HepG2 (cell line): ENCODE data around the gene CDC42EP4. TPM values are rescaled to one million over a fixed set of nuclear protein-coding genes. Genes with fewer than 3 reads are reported as not detected.
A peak's percentile ranks its signal among the peaks of the same experiment; 100 is the strongest.

ENCODE experiments used
- ATAC-seq: fragments of 200-7000 bp; cut with Tn5 transposase; 3 replicates; pipeline ENCODE4 v1.9.1; 2020; ENCODE audit warnings: mild to moderate bottlenecking, moderate library complexity
- BruUV-seq: library from RNA; stranded (reverse); fragments of 400-500 nt; replicated peaks from 2 replicates; lab custom pipeline; 2021; lab: Mats Ljungman, UMichigan
- CTCF ChIA-PET: fragments of 300-600 bp; formaldehyde crosslinking; extraction: SDS; loops from one replicate; lab custom pipeline; 2021; ENCODE audit warnings: low total read pairs, inconsistent platforms, low intra/inter-chr PET ratio; lab: Yijun Ruan, JAX
- POLR2A ChIA-PET: fragments of 350-600 bp; sonication (Branson Sonifier 250); formaldehyde crosslinking; loops from one replicate; lab custom pipeline; 2020; ENCODE audit warnings: antibody characterized with exemption, inconsistent platforms; lab: Yijun Ruan, JAX
- DNase-seq: peaks from one replicate; pipeline ENCODE4 v3.0.0-alpha.2; 2015; ENCODE audit warnings: low spot score
- FAIRE-seq: peaks from 3 replicates; lab custom pipeline; 2011; peaks lifted over from hg19 to GRCh38; lab: Jason Lieb, UNC
- H2AFZ ChIP-seq: one replicate; pipeline ENCODE4 v1.6.1; 2011; ENCODE audit warnings: low read length, inconsistent platforms
- H3K27ac ChIP-seq: fragments of 300-600 bp; 3 replicates; pipeline ENCODE4 v1.8.0; 2011; ENCODE audit warnings: mixed run types, mild to moderate bottlenecking, mixed read lengths, low read length, inconsistent platforms; ENCODE audit not compliant: insufficient read depth; ENCODE audit errors: extremely low read length
- H3K27me3 ChIP-seq, 2 experiments: fragments of 200-600 bp in 1 of 2; 2 replicates in 1 of 2; 3 replicates in 1 of 2; pipeline versions ENCODE4 v1.6.0 to v1.8.0; 2011; ENCODE audit warnings: low read length in 2 of 2, mild to moderate bottlenecking in 2 of 2, moderate library complexity in 2 of 2, inconsistent platforms in 1 of 2; ENCODE audit not compliant: insufficient read depth in 2 of 2, control insufficient read depth in 1 of 2
- H3K36me3 ChIP-seq, 2 experiments: fragments of 200-600 bp in 1 of 2; replicated peaks in 1 of 2; 2 replicates in 1 of 2; 3 replicates in 1 of 2; pipeline versions ENCODE4 v1.5.1 to v1.8.0; 2011; ENCODE audit warnings: low read length in 2 of 2, inconsistent platforms in 1 of 2; ENCODE audit not compliant: insufficient read depth in 2 of 2, control insufficient read depth in 1 of 2
- H3K4me1 ChIP-seq: 2 replicates; pipeline ENCODE4 v1.5.1; 2012; ENCODE audit warnings: low read length, inconsistent platforms; ENCODE audit not compliant: insufficient read depth
- H3K4me2 ChIP-seq: 2 replicates; pipeline ENCODE4 v1.6.0; 2011; ENCODE audit warnings: low read depth, low read length, inconsistent platforms
- H3K4me3 ChIP-seq, 3 experiments: fragments of 200-600 bp in 1 of 3; sonication (generic), shearing (Covaris generic) in 1 of 3; replicated peaks in 1 of 3; 2 replicates each; pipeline ENCODE4 v1.5.1; 2011 to 2016; ENCODE audit warnings: low read length in 3 of 3, inconsistent platforms in 2 of 3, low read depth in 2 of 3, mild to moderate bottlenecking in 2 of 3, control low read depth in 1 of 3, mixed read lengths in 1 of 3; ENCODE audit not compliant: insufficient read depth in 1 of 3
- H3K79me2 ChIP-seq: one replicate; pipeline ENCODE4 v1.6.1; 2011; ENCODE audit warnings: low read length, inconsistent platforms; ENCODE audit not compliant: insufficient read depth
- H3K9ac ChIP-seq: 2 replicates; pipeline ENCODE4 v1.6.0; 2011; ENCODE audit warnings: mild to moderate bottlenecking, low read depth, low read length, inconsistent platforms; ENCODE audit not compliant: insufficient read depth
- H3K9me3 ChIP-seq: 2 replicates; pipeline ENCODE4 v1.5.1; 2012; ENCODE audit warnings: mild to moderate bottlenecking, low read length
- H4K20me1 ChIP-seq: 2 replicates; pipeline ENCODE4 v1.6.0; 2011; ENCODE audit warnings: inconsistent platforms, mild to moderate bottlenecking, low read length, moderate library complexity; ENCODE audit not compliant: insufficient read depth
- MLX ChIP-seq: IDR thresholded peaks from 2 replicates; pipeline ENCODE4 v1.6.1; 2016
- NFE2L1 ChIP-seq: sonication (generic); formaldehyde crosslinking; IDR thresholded peaks from 2 replicates; pipeline ENCODE4 v1.4.0; 2020; ENCODE audit warnings: missing genetic modification reagents, mild to moderate bottlenecking, borderline replicate concordance
- PCBP2 ChIP-seq: fragments of 200-400 bp; formaldehyde crosslinking; optimal IDR thresholded peaks from 2 replicates; pipeline ENCODE3; 2018; ENCODE audit warnings: low read length, low read depth; ENCODE audit not compliant: poor library complexity, severe bottlenecking
- RBM22 ChIP-seq: fragments of 200-400 bp; formaldehyde crosslinking; optimal IDR thresholded peaks from 2 replicates; pipeline ENCODE3; 2017; ENCODE audit warnings: mild to moderate bottlenecking, low read length, moderate library complexity
- RERE ChIP-seq: IDR thresholded peaks from 2 replicates; pipeline ENCODE4 v1.6.1; 2016; ENCODE audit warnings: low read depth, missing genetic modification reagents, missing compliant biosample characterization
- RFX1 ChIP-seq: fragments of 450-650 bp; IDR thresholded peaks from 2 replicates; pipeline ENCODE4 v1.6.1; 2017
- ZBTB10 ChIP-seq: sonication (generic); formaldehyde crosslinking; IDR thresholded peaks from 2 replicates; pipeline ENCODE4 v1.4.0; 2020; ENCODE audit warnings: missing genetic modification reagents, borderline replicate concordance
- ZNF891 ChIP-seq: sonication (generic); formaldehyde crosslinking; IDR thresholded peaks from 2 replicates; pipeline ENCODE4 v1.5.0; 2020; ENCODE audit warnings: mild to moderate bottlenecking, missing genetic modification reagents
- WGBS: methylation state at CpG from one replicate; pipeline ENCODE4 v1.1.6; 2017; ENCODE audit warnings: low lambda C conversion rate; 5-methylcytosine and 5-hydroxymethylcytosine counted together
- in situ Hi-C: cut with HindIII; loops from 2 replicates; pipeline ENCODE4 v1.10.0; 2017; ENCODE audit warnings: low pct_unique_long_range_greater_than_20kb; ENCODE audit not compliant: extremely low pct_ligation_motif_present
- intact Hi-C: fragments of 100-400 bp; cut with micrococcal nuclease; formaldehyde crosslinking; loops from one replicate; pipeline ENCODE4 v1.10.0; 2022; ENCODE audit not compliant: unreplicated experiment
- polyA plus RNA-seq, 8 experiments: library from polyadenylated mRNA; depleted of rRNA in 3 of 8; stranded (reverse) in 7 of 8; unstranded in 1 of 8; fragments of >200 nt; fragmentation: Illumina TruSeq in 4 of 8; extraction: Trizol in 4 of 8; gene quantifications; 2 replicates each; pipeline versions ENCODE4 v1.2.1 to v1.2.3, GENCODE V29; 2011 to 2016; ENCODE audit warnings: low read depth in 4 of 8, missing spikeins in 1 of 8, mixed read lengths in 1 of 8; ENCODE audit not compliant: insufficient read depth in 1 of 8
- total RNA-seq, 5 experiments: library from RNA; depleted of rRNA; stranded (reverse); fragments of >200 nt; fragmentation: Illumina TruSeq; extraction: Trizol; gene quantifications; 2 replicates each; pipeline ENCODE4 v1.2.3, GENCODE V29; 2016; ENCODE audit warnings: low read depth in 1 of 5
- TF ChIP-seq, protein P1 (sequence below): sonication (generic); formaldehyde crosslinking; IDR thresholded peaks from 2 replicates; pipeline ENCODE4 v1.4.0; 2020; ENCODE audit warnings: mild to moderate bottlenecking, missing genetic modification reagents

The CDC42EP4 gene
- total and polyA plus RNA-seq, 2 of the 13 experiments (the other 11 are each of a cell fraction or from before 2014, with no cell fraction given): 19.0 to 54.0 TPM

- no peak for ATAC-seq
- no peak overlapping the region; a peak in 2 of 6 replicates for H3K4me3 ChIP-seq
Measured at GRCh38 chr17:73289549-73290254, 22.1 kb downstream of the CDC42EP4 start.

More at GRCh38 chr17:73289549-73290254, 22.1 kb downstream of the CDC42EP4 start:
- H3K9ac ChIP-seq: peak overlapping the region; percentile 51
- FAIRE-seq: no peak
- TF ChIP-seq RFX1: 0 out of 2 replicates have a peak, but pooled peaks have one; percentile 0
- TF ChIP-seq ZNF891 (CRISPR knock-in tag): no peak
- TF ChIP-seq NFE2L1 (CRISPR knock-in tag): no peak
- peak; percentile 76; the same call in 1 of the 2 replicates for TF ChIP-seq ZBTB10 (CRISPR knock-in tag)
- TF ChIP-seq RERE: no peak
- TF ChIP-seq PCBP2: peak; percentile 97
- no peak for TF ChIP-seq MLX (CRISPR knock-in tag)
- peak; percentile 58 for TF ChIP-seq RBM22
- TF ChIP-seq, protein P1, sequence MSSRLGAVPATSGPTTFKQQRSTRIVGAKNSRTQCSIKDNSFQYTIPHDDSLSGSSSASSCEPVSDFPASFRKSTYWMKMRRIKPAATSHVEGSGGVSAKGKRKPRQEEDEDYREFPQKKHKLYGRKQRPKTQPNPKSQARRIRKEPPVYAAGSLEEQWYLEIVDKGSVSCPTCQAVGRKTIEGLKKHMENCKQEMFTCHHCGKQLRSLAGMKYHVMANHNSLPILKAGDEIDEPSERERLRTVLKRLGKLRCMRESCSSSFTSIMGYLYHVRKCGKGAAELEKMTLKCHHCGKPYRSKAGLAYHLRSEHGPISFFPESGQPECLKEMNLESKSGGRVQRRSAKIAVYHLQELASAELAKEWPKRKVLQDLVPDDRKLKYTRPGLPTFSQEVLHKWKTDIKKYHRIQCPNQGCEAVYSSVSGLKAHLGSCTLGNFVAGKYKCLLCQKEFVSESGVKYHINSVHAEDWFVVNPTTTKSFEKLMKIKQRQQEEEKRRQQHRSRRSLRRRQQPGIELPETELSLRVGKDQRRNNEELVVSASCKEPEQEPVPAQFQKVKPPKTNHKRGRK (CRISPR knock-in tag): peak; percentile 99
- TF ChIP-seq, all 625 proteins: peak for 5
- in situ Hi-C loops: loop anchor here (25.0 kb wide), 1 partner anchor 1148 kb away; the partner anchor contains the start of gene GPRC5C
- peaks cover 25 to 34% of the 10 kb centered on the region in 2 experiments for H3K36me3 ChIP-seq
- H3K27me3 ChIP-seq: no peaks in the 10 kb centered on the region
- peaks cover 63% of the 10 kb centered on the region for H3K79me2 ChIP-seq
- ChIA-PET POLR2A (interaction anchor here (0.9 to 5.1 kb wide), 6 partner anchors 10 to 36 kb away, joined by 3 to 45 read pairs (median 28); partner anchors contain the start of gene CPSF4L), CTCF (no interaction called here)
- WGBS: 71% methylated on average over 7 of the region's 7 CpGs
- intact Hi-C loops: loop anchor here (1.0 to 2.0 kb wide), 2 partner anchors 17 to 27 kb away; no protein-coding TSS in a partner anchor
- peak overlapping the region; percentile 75 for H3K27ac ChIP-seq
- no peak overlapping the region for H2AFZ ChIP-seq
- H4K20me1 ChIP-seq: peaks cover 29% of the 10 kb centered on the region; the same call in 1 of the 2 replicates
- no peak for DNase-seq
- H3K4me2 ChIP-seq: peak overlapping the region; percentile 73
- no TSS peak for BruUV-seq
- peaks cover 79% of the 10 kb centered on the region for H3K4me1 ChIP-seq
- H3K9me3 ChIP-seq: no peaks in the 10 kb centered on the region
